A549 (cell line): ENCODE measurements around the gene CACNG6.

Experiments
- CEBPB ChIP-seq, 2 experiments: fragments of >200 bp in 1 of 2; sonication (Bioruptor Twin) in 1 of 2; formaldehyde crosslinking in 1 of 2; IDR thresholded peaks; 2 replicates each; pipeline ENCODE4 v1.6.1; 2012 to 2016
- CHD2 ChIP-seq: fragments of 150-350 bp; IDR thresholded peaks from 2 replicates; pipeline ENCODE4 v1.6.1; 2014; ENCODE audit warnings: low read length; ENCODE audit not compliant: partially characterized antibody
- CHD4 ChIP-seq: fragments of 200-600 bp; sonication (generic); IDR thresholded peaks from 2 replicates; pipeline ENCODE4 v1.6.1; 2016; ENCODE audit warnings: antibody characterized with exemption, mild to moderate bottlenecking, borderline replicate concordance
- EP300 ChIP-seq, 2 experiments: fragments of >200 bp; sonication (Bioruptor Twin); formaldehyde crosslinking; IDR thresholded peaks; 2 replicates in 1 of 2; 3 replicates in 1 of 2; pipeline ENCODE4 v1.6.1; 2016 to 2017
- ESRRA ChIP-seq: fragments of 150-350 bp; IDR thresholded peaks from 2 replicates; pipeline ENCODE4 v1.6.1; 2014; ENCODE audit warnings: mild to moderate bottlenecking, low read length, borderline replicate concordance
- JUNB ChIP-seq: fragments of >200 bp; sonication (Bioruptor Twin); formaldehyde crosslinking; IDR thresholded peaks from 2 replicates; pipeline ENCODE4 v1.6.1; 2016
- MAFK ChIP-seq: fragments of 450-650 bp; IDR thresholded peaks from 2 replicates; pipeline ENCODE4 v1.6.1; 2014; ENCODE audit not compliant: partially characterized antibody
- MYC ChIP-seq: IDR thresholded peaks from 2 replicates; pipeline ENCODE4 v1.6.1; 2012; ENCODE audit warnings: mild to moderate bottlenecking, inconsistent platforms, low read length, improper control_type of control experiment, borderline replicate concordance
- RFX5 ChIP-seq: fragments of 450-650 bp; IDR thresholded peaks from 2 replicates; pipeline ENCODE4 v1.7.1; 2014; ENCODE audit warnings: antibody characterized with exemption, mild to moderate bottlenecking, moderate library complexity
- TF ChIP-seq, protein P1 (sequence below): fragments of >200 bp; sonication (Bioruptor Twin); formaldehyde crosslinking; IDR thresholded peaks from 3 replicates; pipeline ENCODE4 v1.5.1; 2016
- TF ChIP-seq, protein P2 (sequence below): IDR thresholded peaks from 2 replicates; pipeline ENCODE4 v1.6.1; 2012
- TF ChIP-seq, protein P3 (sequence below): fragments of 250-450 bp; sonication (Bioruptor Pico); IDR thresholded peaks from 2 replicates; pipeline ENCODE4 v1.5.0; 2020; ENCODE audit warnings: low read depth, mild to moderate bottlenecking, moderate library complexity
- TF ChIP-seq, protein P4 (sequence below): fragments of 200-600 bp; sonication (generic); IDR thresholded peaks from 2 replicates; pipeline ENCODE4 v1.6.1; 2016; ENCODE audit warnings: antibody characterized with exemption, mild to moderate bottlenecking, moderate library complexity
- TF ChIP-seq, protein P5 (sequence below): fragments of 250-450 bp; sonication (Bioruptor Pico); IDR thresholded peaks from 2 replicates; pipeline ENCODE4 v1.5.0; 2021; ENCODE audit warnings: mild to moderate bottlenecking, moderate library complexity, borderline replicate concordance

DNA sequence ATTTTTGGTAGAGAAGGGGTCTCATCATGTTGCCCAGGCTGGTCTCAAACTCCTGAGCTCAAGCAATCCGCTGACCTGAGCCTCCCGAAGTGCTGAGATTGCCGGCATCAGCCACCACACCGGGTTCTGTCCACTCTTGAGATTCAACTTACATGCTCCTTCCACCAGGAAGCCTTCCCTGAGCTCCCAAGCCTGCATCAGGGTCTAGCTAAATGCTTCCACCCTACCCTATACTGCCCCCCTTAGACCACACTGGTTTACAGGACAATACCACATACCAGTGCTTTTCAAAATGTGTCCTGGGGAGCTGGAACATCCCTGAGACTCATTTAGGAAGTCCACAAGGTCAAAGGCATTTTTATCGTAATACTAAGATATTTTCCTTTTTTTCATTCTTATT is 43.8 kb upstream of the CACNG6 start:
- TF ChIP-seq, protein P1, sequence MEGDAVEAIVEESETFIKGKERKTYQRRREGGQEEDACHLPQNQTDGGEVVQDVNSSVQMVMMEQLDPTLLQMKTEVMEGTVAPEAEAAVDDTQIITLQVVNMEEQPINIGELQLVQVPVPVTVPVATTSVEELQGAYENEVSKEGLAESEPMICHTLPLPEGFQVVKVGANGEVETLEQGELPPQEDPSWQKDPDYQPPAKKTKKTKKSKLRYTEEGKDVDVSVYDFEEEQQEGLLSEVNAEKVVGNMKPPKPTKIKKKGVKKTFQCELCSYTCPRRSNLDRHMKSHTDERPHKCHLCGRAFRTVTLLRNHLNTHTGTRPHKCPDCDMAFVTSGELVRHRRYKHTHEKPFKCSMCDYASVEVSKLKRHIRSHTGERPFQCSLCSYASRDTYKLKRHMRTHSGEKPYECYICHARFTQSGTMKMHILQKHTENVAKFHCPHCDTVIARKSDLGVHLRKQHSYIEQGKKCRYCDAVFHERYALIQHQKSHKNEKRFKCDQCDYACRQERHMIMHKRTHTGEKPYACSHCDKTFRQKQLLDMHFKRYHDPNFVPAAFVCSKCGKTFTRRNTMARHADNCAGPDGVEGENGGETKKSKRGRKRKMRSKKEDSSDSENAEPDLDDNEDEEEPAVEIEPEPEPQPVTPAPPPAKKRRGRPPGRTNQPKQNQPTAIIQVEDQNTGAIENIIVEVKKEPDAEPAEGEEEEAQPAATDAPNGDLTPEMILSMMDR, result peak; percentile 40; the same call in 2 of the 3 replicates
- TF ChIP-seq CEBPB (IDR thresholded peaks at IDR 0.05) (no peak), ESRRA (no peak), EP300 (IDR thresholded peaks at IDR 0.05) (no peak), RFX5 (no peak), MYC (no peak), CHD2 (no peak), JUNB (no peak), MAFK (no peak), CHD4 (no peak)
- TF ChIP-seq, protein P2, sequence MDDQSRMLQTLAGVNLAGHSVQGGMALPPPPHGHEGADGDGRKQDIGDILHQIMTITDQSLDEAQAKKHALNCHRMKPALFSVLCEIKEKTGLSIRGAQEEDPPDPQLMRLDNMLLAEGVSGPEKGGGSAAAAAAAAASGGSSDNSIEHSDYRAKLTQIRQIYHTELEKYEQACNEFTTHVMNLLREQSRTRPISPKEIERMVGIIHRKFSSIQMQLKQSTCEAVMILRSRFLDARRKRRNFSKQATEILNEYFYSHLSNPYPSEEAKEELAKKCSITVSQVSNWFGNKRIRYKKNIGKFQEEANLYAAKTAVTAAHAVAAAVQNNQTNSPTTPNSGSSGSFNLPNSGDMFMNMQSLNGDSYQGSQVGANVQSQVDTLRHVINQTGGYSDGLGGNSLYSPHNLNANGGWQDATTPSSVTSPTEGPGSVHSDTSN, result no peak
- TF ChIP-seq, protein P3, sequence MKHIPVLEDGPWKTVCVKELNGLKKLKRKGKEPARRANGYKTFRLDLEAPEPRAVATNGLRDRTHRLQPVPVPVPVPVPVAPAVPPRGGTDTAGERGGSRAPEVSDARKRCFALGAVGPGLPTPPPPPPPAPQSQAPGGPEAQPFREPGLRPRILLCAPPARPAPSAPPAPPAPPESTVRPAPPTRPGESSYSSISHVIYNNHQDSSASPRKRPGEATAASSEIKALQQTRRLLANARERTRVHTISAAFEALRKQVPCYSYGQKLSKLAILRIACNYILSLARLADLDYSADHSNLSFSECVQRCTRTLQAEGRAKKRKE (CRISPR knock-in tag), result no peak
- TF ChIP-seq, protein P4, sequence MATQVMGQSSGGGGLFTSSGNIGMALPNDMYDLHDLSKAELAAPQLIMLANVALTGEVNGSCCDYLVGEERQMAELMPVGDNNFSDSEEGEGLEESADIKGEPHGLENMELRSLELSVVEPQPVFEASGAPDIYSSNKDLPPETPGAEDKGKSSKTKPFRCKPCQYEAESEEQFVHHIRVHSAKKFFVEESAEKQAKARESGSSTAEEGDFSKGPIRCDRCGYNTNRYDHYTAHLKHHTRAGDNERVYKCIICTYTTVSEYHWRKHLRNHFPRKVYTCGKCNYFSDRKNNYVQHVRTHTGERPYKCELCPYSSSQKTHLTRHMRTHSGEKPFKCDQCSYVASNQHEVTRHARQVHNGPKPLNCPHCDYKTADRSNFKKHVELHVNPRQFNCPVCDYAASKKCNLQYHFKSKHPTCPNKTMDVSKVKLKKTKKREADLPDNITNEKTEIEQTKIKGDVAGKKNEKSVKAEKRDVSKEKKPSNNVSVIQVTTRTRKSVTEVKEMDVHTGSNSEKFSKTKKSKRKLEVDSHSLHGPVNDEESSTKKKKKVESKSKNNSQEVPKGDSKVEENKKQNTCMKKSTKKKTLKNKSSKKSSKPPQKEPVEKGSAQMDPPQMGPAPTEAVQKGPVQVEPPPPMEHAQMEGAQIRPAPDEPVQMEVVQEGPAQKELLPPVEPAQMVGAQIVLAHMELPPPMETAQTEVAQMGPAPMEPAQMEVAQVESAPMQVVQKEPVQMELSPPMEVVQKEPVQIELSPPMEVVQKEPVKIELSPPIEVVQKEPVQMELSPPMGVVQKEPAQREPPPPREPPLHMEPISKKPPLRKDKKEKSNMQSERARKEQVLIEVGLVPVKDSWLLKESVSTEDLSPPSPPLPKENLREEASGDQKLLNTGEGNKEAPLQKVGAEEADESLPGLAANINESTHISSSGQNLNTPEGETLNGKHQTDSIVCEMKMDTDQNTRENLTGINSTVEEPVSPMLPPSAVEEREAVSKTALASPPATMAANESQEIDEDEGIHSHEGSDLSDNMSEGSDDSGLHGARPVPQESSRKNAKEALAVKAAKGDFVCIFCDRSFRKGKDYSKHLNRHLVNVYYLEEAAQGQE, result no peak
- TF ChIP-seq, protein P5, sequence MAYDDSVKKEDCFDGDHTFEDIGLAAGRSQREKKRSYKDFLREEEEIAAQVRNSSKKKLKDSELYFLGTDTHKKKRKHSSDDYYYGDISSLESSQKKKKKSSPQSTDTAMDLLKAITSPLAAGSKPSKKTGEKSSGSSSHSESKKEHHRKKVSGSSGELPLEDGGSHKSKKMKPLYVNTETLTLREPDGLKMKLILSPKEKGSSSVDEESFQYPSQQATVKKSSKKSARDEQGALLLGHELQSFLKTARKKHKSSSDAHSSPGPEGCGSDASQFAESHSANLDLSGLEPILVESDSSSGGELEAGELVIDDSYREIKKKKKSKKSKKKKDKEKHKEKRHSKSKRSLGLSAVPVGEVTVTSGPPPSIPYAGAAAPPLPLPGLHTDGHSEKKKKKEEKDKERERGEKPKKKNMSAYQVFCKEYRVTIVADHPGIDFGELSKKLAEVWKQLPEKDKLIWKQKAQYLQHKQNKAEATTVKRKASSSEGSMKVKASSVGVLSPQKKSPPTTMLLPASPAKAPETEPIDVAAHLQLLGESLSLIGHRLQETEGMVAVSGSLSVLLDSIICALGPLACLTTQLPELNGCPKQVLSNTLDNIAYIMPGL, result no peak
